ENCODE results near the gene LRP10. TPM values are rescaled to one million over a fixed set of nuclear protein-coding genes. Genes with fewer than 3 reads are reported as not detected.
A peak's percentile ranks its signal among the peaks of the same experiment; 100 is the strongest.
"Not testable (repeated sequence)": the region's sequence is repeated elsewhere in the genome, so short reads cannot be mapped to it uniquely, and the experiment has no call there.

Gene LRP10
- total RNA-seq, 2 donors from 2014 or later, result 48.9 to 67.6 TPM

GRCh38 chr14:22914836-22915235 is 43.3 kb downstream of the LRP10 start:
- H3K27ac Mint-ChIP-seq; H3K9me3 Mint-ChIP-seq; DNase-seq (ENCODE audit: low spot score in 2 of 2); ATAC-seq: not testable (repeated sequence)
- H3K36me3 Mint-ChIP-seq, result peaks cover 16 to 47% of the 10 kb centered on the region in 2 donors

DNA sequence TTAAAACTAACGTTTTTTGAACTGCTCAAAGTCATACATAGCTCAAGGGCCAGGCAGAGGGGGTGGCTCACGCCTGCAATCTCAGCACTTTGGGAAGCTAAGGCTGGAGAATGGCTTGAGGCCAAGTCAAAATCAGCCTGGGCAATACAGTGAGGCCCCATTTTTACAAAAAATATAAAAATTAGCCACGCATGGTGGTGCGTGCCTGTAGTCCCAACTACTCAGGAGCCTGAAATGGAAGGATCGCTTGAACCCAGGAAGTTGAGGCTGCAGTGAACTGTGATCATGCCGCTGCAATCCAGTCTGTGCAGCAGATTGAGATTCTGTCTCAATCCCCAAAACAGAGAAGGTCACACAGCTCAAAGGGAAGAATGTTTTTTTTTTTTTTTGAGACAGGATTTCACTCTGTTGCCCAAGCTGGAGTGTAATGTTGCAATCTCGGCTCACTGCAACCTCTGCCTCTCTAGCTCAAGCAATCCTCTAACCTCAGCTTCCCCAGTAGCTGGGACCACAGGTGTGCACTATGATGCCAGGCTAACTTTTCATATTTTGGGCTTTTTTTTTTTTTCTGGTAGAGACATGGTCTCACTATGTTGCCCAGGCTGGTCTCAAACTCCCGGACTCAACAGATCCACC is 44.5 kb downstream of the LRP10 start:
- Mint-ChIP-seq H3K36me3 (peaks cover 18 to 47% of the 10 kb centered on the region in 2 donors), H3K9me3 (no peaks in the 10 kb centered on the region), H3K27ac (peak overlapping the region in 1 of 2 donors; percentile 89)
- ATAC-seq, result no peak
- DNase-seq (ENCODE audit: low spot score in 2 of 2), result no peak

- no peaks in the 10 kb centered on the region for H3K9me3 Mint-ChIP-seq
- DNase-seq (ENCODE audit: low spot score in 2 of 2) (peak; percentile 99), ATAC-seq (peak; percentile 90 to 95)
- H3K36me3 Mint-ChIP-seq, result peaks cover 32 to 39% of the 10 kb centered on the region in 2 donors
- H3K27ac Mint-ChIP-seq, result peak within 1 kb of the TSS; percentile 99 to 100
Observed at GRCh38 chr14:22918804-22919600, 47.5 kb downstream of the LRP10 start, which contains the start of gene RBM23. TSS of gene RBM23 (minus strand) at chr14:22919149.

GRCh38 chr14:22919601-22919921 is 48.0 kb downstream of the LRP10 start:
- peak overlapping the region; percentile 99 to 100 for H3K27ac Mint-ChIP-seq

DNA sequence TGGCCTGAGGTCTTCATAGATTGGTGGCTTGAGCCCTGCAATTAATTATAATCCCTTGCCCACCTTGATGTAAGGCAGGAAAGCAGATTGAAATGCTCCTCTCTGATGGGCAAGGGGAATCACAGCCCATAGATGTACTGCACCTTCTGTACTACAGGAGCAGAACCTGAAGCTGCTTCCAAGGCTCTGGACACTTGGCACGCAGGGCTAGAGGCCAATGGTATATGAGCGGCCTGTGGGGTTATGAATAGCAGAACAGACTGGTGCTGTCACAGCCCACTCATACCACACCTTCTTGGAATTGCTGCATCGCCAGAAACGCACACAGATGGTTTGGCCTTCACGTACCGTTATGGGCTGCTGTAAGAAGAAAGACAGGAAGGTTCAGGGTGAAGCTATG is 49.2 kb downstream of the LRP10 start:
- ATAC-seq, result no peak
- H3K9me3 Mint-ChIP-seq, result no peaks in the 10 kb centered on the region
- H3K27ac Mint-ChIP-seq, result peak overlapping the region in 1 of 2 donors; percentile 99
- peaks cover 30 to 32% of the 10 kb centered on the region in 2 donors for H3K36me3 Mint-ChIP-seq
- no peak for DNase-seq (ENCODE audit: low spot score in 2 of 2)

More at GRCh38 chr14:22919601-22919921, 48.0 kb downstream of the LRP10 start:
- ATAC-seq, result no peak
- DNase-seq (ENCODE audit: low spot score in 2 of 2), result no peak
- Mint-ChIP-seq H3K36me3 (peaks cover 32 to 39% of the 10 kb centered on the region in 2 donors), H3K9me3 (no peaks in the 10 kb centered on the region)

GRCh38 chr14:22922294-22922693 is 50.8 kb downstream of the LRP10 start:
- DNase-seq (ENCODE audit: low spot score in 2 of 2) (no peak), ATAC-seq (no peak)
- Mint-ChIP-seq H3K27ac (peak overlapping the region in 1 of 2 donors; percentile 48), H3K36me3 (peaks cover 40 to 41% of the 10 kb centered on the region in 2 donors), H3K9me3 (no peaks in the 10 kb centered on the region)

- H3K27ac Mint-ChIP-seq, result peak overlapping the region in 1 of 2 donors; percentile 44
- DNase-seq (ENCODE audit: low spot score in 2 of 2), result no peak
Observed at GRCh38 chr14:22923746-22924145, 52.2 kb downstream of the LRP10 start.

DNA sequence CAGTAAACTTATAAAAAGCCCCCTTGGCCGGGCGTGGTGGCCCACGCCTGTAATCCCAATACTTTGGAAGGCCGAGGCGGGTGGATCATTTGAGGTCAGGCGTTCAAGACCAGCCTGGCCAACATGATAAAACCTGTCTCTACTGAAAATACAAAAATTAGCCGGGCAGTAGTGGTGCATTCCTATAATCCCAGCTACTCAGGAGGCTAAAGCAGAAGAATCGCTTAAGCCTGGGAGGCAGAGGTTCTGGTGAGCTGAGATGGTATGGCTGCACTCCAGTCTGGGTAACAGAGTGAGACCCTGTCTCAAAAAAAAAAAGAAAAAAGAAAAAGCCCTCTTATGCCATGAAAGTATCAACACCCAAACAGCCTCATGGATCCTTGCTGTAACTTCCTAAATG is 54.0 kb downstream of the LRP10 start:
- Mint-ChIP-seq H3K27ac (peak overlapping the region in 1 of 2 donors; percentile 31), H3K9me3 (no peaks in the 10 kb centered on the region), H3K36me3 (peaks cover 27 to 35% of the 10 kb centered on the region in 2 donors)
- no peak for DNase-seq (ENCODE audit: low spot score in 2 of 2)
- no peak for ATAC-seq

More at GRCh38 chr14:22923746-22924145, 52.2 kb downstream of the LRP10 start:
- H3K36me3 Mint-ChIP-seq, result peaks cover 30 to 39% of the 10 kb centered on the region in 2 donors
- no peaks in the 10 kb centered on the region for H3K9me3 Mint-ChIP-seq
- no peak for ATAC-seq

- ATAC-seq (no peak), DNase-seq (ENCODE audit: low spot score in 2 of 2) (no peak)
- peak overlapping the region in 1 of 2 donors; percentile 56 for H3K27ac Mint-ChIP-seq
- H3K36me3 Mint-ChIP-seq, result peaks cover 27 to 30% of the 10 kb centered on the region in 2 donors
- H3K9me3 Mint-ChIP-seq, result no peaks in the 10 kb centered on the region
Observed at GRCh38 chr14:22926316-22926715, 54.8 kb downstream of the LRP10 start.

GRCh38 chr14:22928237-22929103 is 56.9 kb downstream of the LRP10 start:
- DNase-seq (ENCODE audit: low spot score in 2 of 2) (peak in 1 of 2 donors; percentile 8), ATAC-seq (no peak)
- H3K27ac Mint-ChIP-seq, result no peak overlapping the region
- peaks cover 19 to 23% of the 10 kb centered on the region in 2 donors for H3K36me3 Mint-ChIP-seq
- H3K9me3 Mint-ChIP-seq, result no peaks in the 10 kb centered on the region

DNA sequence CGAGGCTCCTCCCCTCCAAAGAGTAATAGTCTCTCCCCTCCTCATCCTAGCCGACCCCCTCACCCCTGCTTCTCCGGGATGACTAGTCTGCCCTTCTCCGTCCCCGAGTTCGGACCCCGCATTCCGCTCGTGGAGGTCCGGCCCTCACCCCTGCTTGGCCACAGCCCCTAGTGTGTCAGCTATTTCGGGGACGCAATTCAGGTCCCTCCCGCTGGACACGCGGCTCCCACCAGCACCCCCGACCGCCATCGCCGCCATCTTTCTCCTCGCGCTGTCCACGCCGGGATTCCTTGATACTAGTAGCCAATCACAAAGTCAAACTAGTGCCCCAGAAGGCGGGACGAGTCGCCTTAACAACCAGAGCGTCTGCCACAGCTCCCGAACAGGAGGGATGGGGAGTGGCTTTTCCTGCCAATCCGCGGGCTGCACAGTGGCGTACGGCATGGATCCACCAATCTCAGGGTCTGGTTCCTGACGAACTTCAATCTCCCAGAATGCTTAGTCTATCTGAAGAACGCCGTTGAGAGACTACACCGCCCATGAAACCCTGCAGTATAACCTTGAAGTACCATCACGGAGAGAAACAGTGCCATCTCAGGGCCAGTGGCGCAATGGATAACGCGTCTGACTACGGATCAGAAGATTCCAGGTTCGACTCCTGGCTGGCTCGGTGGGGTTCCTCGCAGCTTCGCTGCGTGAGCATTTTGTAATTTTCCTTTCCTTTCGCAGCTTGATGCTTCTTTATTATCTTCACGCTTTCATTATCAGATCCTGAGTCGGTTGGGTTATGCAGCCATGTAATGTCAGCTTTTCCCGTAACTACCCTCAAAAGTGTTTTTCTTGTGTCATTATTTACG is 57.8 kb downstream of the LRP10 start, which contains the start of gene PRMT5:
Gene PRMT5 (minus strand): TSS at position 273 of the 857 bp plus-strand sequence. CDS start 15 bp downstream, at position 258.
- no peak within 1 kb of the TSS for H3K27ac Mint-ChIP-seq
- H3K36me3 Mint-ChIP-seq, result peaks cover 19 to 23% of the 10 kb centered on the region in 2 donors
- DNase-seq (ENCODE audit: low spot score in 2 of 2), result peak; percentile 96 to 99
- H3K9me3 Mint-ChIP-seq, result no peaks in the 10 kb centered on the region
- peak; percentile 96 to 98 for ATAC-seq

DNA sequence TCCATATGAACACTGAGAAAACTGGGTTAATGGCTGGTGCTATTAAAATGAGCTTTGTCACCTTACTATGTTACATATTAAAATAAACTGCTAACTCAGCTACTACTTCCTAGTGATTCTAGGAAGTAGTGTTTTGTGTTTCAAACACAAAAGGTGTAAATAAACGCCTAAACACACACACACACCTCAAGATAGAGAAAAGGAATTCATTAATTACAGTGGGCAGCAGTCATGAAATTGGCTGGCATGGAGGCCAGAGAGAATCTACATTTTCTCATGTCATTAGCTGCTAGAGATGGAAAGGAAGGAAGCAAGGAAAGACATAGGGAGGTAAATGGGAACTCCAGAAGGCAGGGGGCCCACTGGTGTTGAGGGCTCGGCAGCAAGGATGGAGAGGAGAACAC is 58.4 kb downstream of the LRP10 start:
- no peaks in the 10 kb centered on the region for H3K9me3 Mint-ChIP-seq

More for the DNA sequence above, 58.4 kb downstream of the LRP10 start:
- Mint-ChIP-seq H3K27ac (no peak overlapping the region), H3K36me3 (peaks cover 19 to 23% of the 10 kb centered on the region in 2 donors)
- ATAC-seq (no peak), DNase-seq (ENCODE audit: low spot score in 2 of 2) (no peak)
